Measurements from ENCODE around the gene HK3. TPM values are rescaled to one million over a fixed set of nuclear protein-coding genes. Genes with fewer than 3 reads are reported as not detected.
A peak's percentile ranks its signal among the peaks of the same experiment; 100 is the strongest.

HK3 gene
- total and polyA plus RNA-seq, 9 of the 15 experiments (the other 6 are each of a cell fraction or from before 2014, with no cell fraction given) = 0.16 TPM; not detected in 8

GRCh38 chr5:176935017-176935416, 35.9 kb upstream of the HK3 start:
- H3K9ac ChIP-seq (ENCODE audit: insufficient read depth in 1 of 2, low read depth in 2 of 2, low read length in 2 of 2) = no peak overlapping the region
- ChIA-PET POLR2A (no interaction called here), CTCF (ENCODE audit: low intra/inter-chr PET ratio) (no interaction called here)
- no peaks in the 10 kb centered on the region for H3K79me2 ChIP-seq (ENCODE audit: control insufficient read depth, insufficient read depth, low read length)
- 86% methylated on average over 1 of the region's 1 CpG for WGBS (ENCODE audit: insufficient coverage, low coverage, missing lambda C conversion rate)
- BruUV-seq (replicated peaks) = no TSS peak
- no peak overlapping the region for H3K4me2 ChIP-seq (ENCODE audit: insufficient read depth, low read length)
- intact Hi-C loops (cut with micrococcal nuclease) (no loop called here), in situ Hi-C loops (cut with MboI) (no loop called here)
- no peak overlapping the region for H2AFZ ChIP-seq (ENCODE audit: low read depth, low read length)
- no peaks in the 10 kb centered on the region for H3K27me3 ChIP-seq (ENCODE audit: control insufficient read depth in 2 of 2, insufficient read depth in 2 of 2, low read length in 2 of 2)
- H4K20me1 ChIP-seq (replicated peaks; ENCODE audit: control insufficient read depth, insufficient read depth, low read length) = no peaks in the 10 kb centered on the region; the same call in 1 of the 2 replicates
- peaks cover 78% of the 10 kb centered on the region for H3K36me3 ChIP-seq (ENCODE audit: control insufficient read depth, insufficient read depth, low read length)
- H3K4me3 ChIP-seq = no peak overlapping the region
- FAIRE-seq = no peak
- TF ChIP-seq MCM5 (IDR thresholded peaks at IDR 0.05; ENCODE audit: low read depth) (no peak), SMC3 (conservative IDR thresholded peaks at IDR 0.05; ENCODE audit: insufficient read depth, low read depth, low read length) (no peak)
- no peaks in the 10 kb centered on the region for H3K9me3 ChIP-seq (replicated peaks; ENCODE audit: control insufficient read depth, insufficient read depth, low read depth, low read length)
- H3K9me1 ChIP-seq (ENCODE audit: control insufficient read depth, insufficient read depth, low read length) = no peaks in the 10 kb centered on the region
- no peak for DNase-seq (ENCODE audit: extremely low read depth in 1 of 4, low spot score in 3 of 4)
- H3K4me1 ChIP-seq (replicated peaks in 1 of 2; ENCODE audit: control insufficient read depth in 2 of 2, insufficient read depth in 2 of 2, low read length in 2 of 2) = peaks cover 7 to 15% of the 10 kb centered on the region in 2 experiments; a peak in 3 of 5 replicates
- no peak overlapping the region for H3K27ac ChIP-seq (ENCODE audit: extremely low read depth, low read depth, low read length)
- ATAC-seq = no peak

- FAIRE-seq (no peak), DNase-seq (ENCODE audit: extremely low read depth in 1 of 4, low spot score in 3 of 4) (no peak), ATAC-seq (no peak)
- H3K9me1 ChIP-seq (ENCODE audit: control insufficient read depth, insufficient read depth, low read length) = no peaks in the 10 kb centered on the region
- no peaks in the 10 kb centered on the region for H3K79me2 ChIP-seq (ENCODE audit: control insufficient read depth, insufficient read depth, low read length)
- CTCF ChIA-PET (ENCODE audit: low intra/inter-chr PET ratio) = no interaction called here
- WGBS (ENCODE audit: insufficient coverage, low coverage, missing lambda C conversion rate) = 89% methylated on average over 7 of the region's 7 CpGs
- peaks cover 76% of the 10 kb centered on the region for H3K36me3 ChIP-seq (ENCODE audit: control insufficient read depth, insufficient read depth, low read length)
- H3K4me1 ChIP-seq (replicated peaks in 1 of 2; ENCODE audit: control insufficient read depth in 2 of 2, insufficient read depth in 2 of 2, low read length in 2 of 2) = peaks cover 7 to 15% of the 10 kb centered on the region in 2 experiments; a peak in 3 of 5 replicates
- no peaks in the 10 kb centered on the region; the same call in 1 of the 2 replicates for H4K20me1 ChIP-seq (replicated peaks; ENCODE audit: control insufficient read depth, insufficient read depth, low read length)
- no peak overlapping the region for H3K4me2 ChIP-seq (ENCODE audit: insufficient read depth, low read length)
- H3K9ac ChIP-seq (ENCODE audit: insufficient read depth in 1 of 2, low read depth in 2 of 2, low read length in 2 of 2) = no peak overlapping the region
- in situ Hi-C loops (cut with MboI) (no loop called here), intact Hi-C loops (cut with micrococcal nuclease) (no loop called here)
- BruUV-seq (replicated peaks) = no TSS peak
- H3K4me3 ChIP-seq = no peak overlapping the region
- no peaks in the 10 kb centered on the region for H3K9me3 ChIP-seq (replicated peaks; ENCODE audit: control insufficient read depth, insufficient read depth, low read depth, low read length)
- H2AFZ ChIP-seq (ENCODE audit: low read depth, low read length) = no peak overlapping the region
- H3K27me3 ChIP-seq (ENCODE audit: control insufficient read depth in 2 of 2, insufficient read depth in 2 of 2, low read length in 2 of 2) = no peaks in the 10 kb centered on the region
- POLR2A ChIA-PET = interaction anchor here (0.5 kb wide), 2 partner anchors 68 to 240 kb away, joined by 3 read pairs; no protein-coding TSS in a partner anchor
- no peak overlapping the region for H3K27ac ChIP-seq (ENCODE audit: extremely low read depth, low read depth, low read length)
- TF ChIP-seq CREB1 (IDR thresholded peaks at IDR 0.05) (no peak), CREB1 (CRISPR knock-in tag; IDR thresholded peaks at IDR 0.05) (no peak), GTF3C2 (IDR thresholded peaks at IDR 0.05; ENCODE audit: borderline replicate concordance, extremely low read depth, insufficient read length) (no peak), TRIM28 (IDR thresholded peaks at IDR 0.05) (no peak), MAFK (IDR thresholded peaks at IDR 0.05; ENCODE audit: low read length) (no peak), TCF7 (IDR thresholded peaks at IDR 0.05; ENCODE audit: borderline replicate concordance) (no peak), YY1 (IDR thresholded peaks at IDR 0.05; ENCODE audit: borderline replicate concordance in 1 of 3, control insufficient read depth in 1 of 3, extremely low read depth in 1 of 3, insufficient read depth in 3 of 3, insufficient read length in 1 of 3, insufficient replicate concordance in 2 of 3, low read depth in 1 of 3, low read length in 2 of 3) (peak in 1 of 3 experiments; percentile 44), ZNF184 (CRISPR knock-in tag; IDR thresholded peaks at IDR 0.05) (no peak)
Observed at GRCh38 chr5:176934309-176934930, 35.3 kb upstream of the HK3 start.

Measured in K562 (cell line).